SH-SY5Y (cell line): Measurements from ENCODE around the gene DLG2.

Source experiments
- GATA2 ChIP-seq: IDR thresholded peaks from 2 replicates; pipeline ENCODE4 v1.6.1; 2011; ENCODE audit warnings: mild to moderate bottlenecking, low read depth, low read length
- GATA3 ChIP-seq: IDR thresholded peaks from 2 replicates; pipeline ENCODE4 v1.6.1; 2011; ENCODE audit warnings: low read depth, mild to moderate bottlenecking, low read length, moderate library complexity

DLG2 gene

GRCh38 chr11:83702796-83703195, 1924.3 kb downstream of the DLG2 start:
- no peak for TF ChIP-seq GATA2
- TF ChIP-seq GATA3 = no peak

GRCh38 chr11:83697518-83697917, 1929.6 kb downstream of the DLG2 start:
- TF ChIP-seq GATA3 (no peak), GATA2 (no peak)

- TF ChIP-seq GATA3 = no peak
- no peak for TF ChIP-seq GATA2
Measured at GRCh38 chr11:83695046-83695445, 1932.1 kb downstream of the DLG2 start.

DNA sequence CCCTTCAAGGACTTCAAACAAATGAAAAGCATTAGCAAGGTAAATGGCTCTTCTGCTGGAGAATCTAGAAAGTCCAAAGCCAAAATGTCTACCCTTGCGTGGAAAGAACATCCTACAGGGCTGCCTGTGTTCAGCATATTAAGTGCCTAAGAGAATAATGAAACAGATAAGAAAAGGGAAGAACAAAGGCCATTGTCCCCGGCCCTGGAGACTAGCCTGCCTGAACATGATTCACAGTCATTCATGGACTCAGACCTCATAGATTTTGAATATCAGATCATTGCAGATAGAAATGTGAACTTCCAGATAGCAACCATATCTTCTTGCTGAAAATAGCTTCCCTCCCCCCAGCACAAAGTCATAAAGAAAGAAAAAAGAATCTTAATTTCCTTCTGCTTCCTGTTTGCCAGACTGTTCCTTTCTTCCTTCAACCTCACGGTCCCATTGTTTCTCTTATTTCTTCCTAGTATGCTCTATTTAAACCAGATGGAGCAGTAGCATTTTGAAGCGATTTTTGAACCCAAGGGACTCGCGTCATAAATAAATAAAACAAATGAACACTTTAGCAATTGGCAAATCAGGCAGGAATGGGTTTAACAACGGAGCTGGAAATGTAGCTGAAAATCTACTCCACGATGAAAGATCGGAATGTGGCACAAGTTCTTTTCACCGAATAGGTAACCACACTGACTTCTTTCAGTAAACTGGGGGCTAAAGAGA, 1932.8 kb downstream of the DLG2 start:
- TF ChIP-seq GATA3 (no peak), GATA2 (no peak)

DNA sequence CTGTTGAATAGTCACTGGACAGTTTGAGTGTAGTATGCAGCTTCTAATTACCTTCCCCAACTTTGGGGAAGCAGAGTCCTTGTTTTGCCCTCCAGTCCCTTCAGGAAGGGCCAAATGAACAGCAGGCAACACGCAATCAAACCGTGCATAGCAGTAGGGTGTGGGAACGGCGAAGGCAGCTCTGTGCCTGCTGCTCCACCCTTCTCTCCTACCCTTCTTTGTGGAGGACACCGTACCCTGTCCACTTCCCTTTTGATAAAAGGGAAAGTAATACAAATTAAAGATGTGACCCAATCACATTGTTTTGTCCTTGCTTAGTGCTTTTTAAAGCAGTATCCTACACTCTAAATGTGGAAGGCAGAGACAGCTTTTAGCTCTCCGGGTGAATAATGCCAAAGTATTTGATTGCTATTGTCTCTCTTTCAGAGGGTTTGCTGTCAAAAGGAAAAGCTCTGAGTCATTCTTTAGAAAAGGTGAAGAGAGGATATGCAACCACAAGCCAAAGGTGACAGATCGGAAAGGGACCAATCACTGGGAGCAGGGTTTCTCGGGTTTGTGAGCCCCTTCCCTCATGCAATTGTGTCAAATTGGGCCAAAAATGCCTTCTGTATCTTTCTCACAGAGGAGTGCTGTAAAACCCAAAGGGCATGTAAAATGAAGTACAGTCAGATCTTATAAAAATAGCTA, 1933.7 kb downstream of the DLG2 start:
- no peak for TF ChIP-seq GATA2
- no peak for TF ChIP-seq GATA3

GRCh38 chr11:83692675-83693074, 1934.5 kb downstream of the DLG2 start:
- no peak for TF ChIP-seq GATA2
- no peak for TF ChIP-seq GATA3

DNA sequence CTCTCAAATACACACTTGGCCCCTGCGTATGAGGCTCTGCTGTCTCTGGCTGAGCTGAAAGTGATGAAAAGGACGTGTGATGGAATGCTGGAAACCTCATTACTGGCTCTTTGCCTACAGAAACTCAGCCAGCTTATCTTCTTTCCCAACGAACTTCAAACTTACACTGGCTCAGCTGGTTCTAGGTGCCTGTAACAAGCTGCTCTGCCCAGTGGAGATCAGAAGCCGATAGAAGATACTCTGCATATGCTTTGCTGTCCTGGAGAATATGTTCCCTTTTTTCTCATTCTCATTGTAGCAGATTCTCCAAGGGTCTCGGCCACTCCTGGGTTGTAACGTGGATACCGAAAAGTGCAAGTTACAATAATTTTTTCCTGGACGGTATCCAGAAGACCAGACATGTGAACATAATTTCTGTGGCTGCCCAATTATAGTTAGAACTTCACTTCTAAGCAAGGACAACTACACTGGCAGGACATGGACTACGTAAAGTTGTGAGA, 1935.6 kb downstream of the DLG2 start:
- TF ChIP-seq GATA3 (no peak), GATA2 (no peak)

DNA sequence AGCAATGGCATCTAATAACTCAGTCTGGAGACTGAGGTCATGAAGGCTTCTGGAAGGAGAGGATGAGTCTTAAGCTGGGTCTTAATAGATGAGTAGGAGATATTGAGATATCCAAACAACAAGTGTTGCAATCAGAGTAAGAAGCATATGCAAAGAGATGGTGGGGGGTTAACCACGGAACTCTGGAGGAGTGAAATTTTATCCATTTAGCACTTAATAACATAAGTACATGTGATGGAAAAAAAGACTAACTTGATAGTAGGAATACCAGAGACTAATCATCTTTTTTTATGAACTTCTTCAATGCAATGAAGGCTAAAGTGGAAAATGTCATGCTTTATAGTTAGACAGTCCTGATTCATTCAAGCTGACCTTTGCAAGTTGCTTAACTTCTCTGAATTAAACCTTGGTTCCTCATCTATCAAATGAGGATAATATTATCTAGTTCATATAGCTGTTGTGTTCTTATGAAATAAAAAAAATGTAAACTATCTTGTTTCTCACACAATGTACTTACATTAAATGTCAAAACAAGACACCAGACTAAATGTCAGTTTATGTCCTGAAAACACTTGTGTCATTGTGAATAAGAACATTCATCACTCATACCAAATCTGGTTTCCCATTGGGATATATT, 1937.9 kb downstream of the DLG2 start:
- TF ChIP-seq GATA3 (no peak), GATA2 (no peak)

- TF ChIP-seq GATA3 (no peak), GATA2 (no peak)
Measured at GRCh38 chr11:83687787-83688186, 1939.4 kb downstream of the DLG2 start.

DNA sequence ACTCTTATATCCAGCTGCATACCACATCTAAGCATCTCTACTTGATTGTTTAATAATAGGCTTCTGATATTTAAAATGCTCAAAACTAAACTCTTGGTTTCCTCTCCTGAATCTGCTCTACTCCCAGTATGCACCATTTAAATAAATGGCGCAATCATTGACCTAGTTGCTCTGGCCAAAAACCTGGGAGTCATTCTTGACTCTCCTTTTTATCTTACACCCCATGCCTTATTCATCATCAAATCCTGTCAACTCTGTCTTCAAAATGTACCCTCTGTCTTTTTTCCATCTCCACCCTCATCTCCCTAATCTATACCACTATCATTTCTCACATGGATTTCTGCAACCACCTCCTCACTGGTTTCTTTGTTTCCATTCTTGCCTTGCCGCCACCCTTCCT, 1941.4 kb downstream of the DLG2 start:
- no peak for TF ChIP-seq GATA2
- TF ChIP-seq GATA3 = no peak

- no peak for TF ChIP-seq GATA2
- no peak for TF ChIP-seq GATA3
Measured at GRCh38 chr11:83684071-83684470, 1943.1 kb downstream of the DLG2 start.

DNA sequence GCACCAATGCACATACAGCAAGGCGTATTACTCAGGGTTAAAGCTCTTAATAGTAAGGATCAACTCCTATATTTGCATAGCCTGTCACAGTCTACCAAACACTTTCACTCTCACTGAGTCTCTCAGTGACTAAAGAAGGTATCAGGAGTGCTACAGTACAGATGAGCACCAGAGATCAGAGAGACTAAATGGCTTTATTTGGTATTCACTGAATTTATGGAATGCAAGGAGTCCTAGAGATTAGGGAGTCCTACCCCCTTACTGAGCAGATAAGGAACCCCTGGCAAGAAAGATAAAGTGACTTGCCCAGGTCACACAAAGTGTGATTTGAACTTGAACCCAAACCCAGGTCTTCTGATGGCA, 1944.6 kb downstream of the DLG2 start:
- TF ChIP-seq GATA2 (no peak), GATA3 (no peak)

DNA sequence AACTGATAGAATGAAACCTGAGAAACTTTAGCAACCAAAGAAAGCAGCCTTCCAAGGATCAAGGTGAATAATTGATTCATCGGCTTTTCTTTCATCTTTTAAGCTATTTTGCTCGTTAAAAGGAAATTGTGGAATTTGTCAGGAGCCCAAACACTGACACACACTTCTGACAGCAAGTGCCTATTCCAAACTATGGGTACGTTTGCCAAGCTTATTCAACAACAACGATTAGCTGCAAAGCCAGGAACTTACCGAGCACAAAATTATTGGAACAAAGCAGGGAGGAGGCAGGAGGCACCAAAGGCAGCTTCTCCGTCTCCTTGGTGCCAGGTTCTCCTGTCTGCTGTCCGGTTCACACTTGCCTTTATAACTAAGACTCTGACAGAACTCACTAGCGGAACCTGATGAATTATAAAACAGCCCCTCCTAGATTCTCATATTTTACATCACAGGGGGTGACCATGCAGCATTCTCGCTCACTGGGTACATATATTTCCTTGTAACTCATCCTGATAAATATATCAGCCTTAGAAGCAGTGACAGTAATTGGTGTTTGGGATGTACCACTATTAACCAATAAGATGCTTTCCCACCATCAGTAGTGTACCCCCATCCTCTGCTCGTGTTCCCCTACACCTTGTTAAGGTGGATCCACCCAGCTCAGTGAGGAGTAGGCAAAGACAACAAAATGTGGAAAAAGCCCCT, 1945.1 kb downstream of the DLG2 start:
- no peak for TF ChIP-seq GATA2
- no peak for TF ChIP-seq GATA3
